Measurements from ENCODE around the gene ATP5PO. TPM values are rescaled to one million over a fixed set of nuclear protein-coding genes. Genes with fewer than 3 reads are reported as not detected.

The ATP5PO gene
- total RNA-seq: 100 to 1,000 TPM; 125 to 138 (median 137) TPM
- 138 TPM for total RNA-seq (2013)
- total RNA-seq: 15.4 to 40.7 (median 25.6) reads per million in 29 experiments

- Mint-ChIP-seq H3K27me3 (no peaks in the 10 kb centered on the region), H3K4me1 (peaks cover 27 to 36% (median 34%) of the 10 kb centered on the region in 3 donors), H3K4me3 (peak within 1 kb of the TSS; percentile 98 to 99 (median 98)), H3K27ac (peak within 1 kb of the TSS; percentile 93 to 95), H3K9me3 (no peaks in the 10 kb centered on the region), H3K36me3 (peaks cover 18% of the 10 kb centered on the region)
- H3K4me3 ChIP-seq (ENCODE audit: control insufficient read depth in 1 of 2, extremely low read depth in 1 of 2, low read length in 1 of 2): peak within 1 kb of the TSS; percentile 75 to 92
- under 1% methylated on average over 38 of the region's 45 CpGs for WGBS (ENCODE audit: insufficient coverage)
- peaks cover under 1 to 24% of the 10 kb centered on the region in 2 donors for H3K36me3 ChIP-seq (ENCODE audit: control insufficient read depth in 2 of 2, extremely low read depth in 1 of 2, insufficient read depth in 1 of 2, low read length in 1 of 2)
- H3K27me3 ChIP-seq (replicated peaks in 1 of 2; ENCODE audit: control insufficient read depth in 2 of 2, extremely low read depth in 1 of 2, insufficient read depth in 2 of 2, low read length in 1 of 2): no peaks in the 10 kb centered on the region
- ChIA-PET CTCF (interaction anchor here in 1 of 2 donors (0.6 to 4.5 kb wide), 2 partner anchors 157 to 432 kb away, joined by 3 to 15 read pairs; no protein-coding TSS in a partner anchor), POLR2A (interaction anchor here (0.6 to 1.5 kb wide), 2 partner anchors 10 to 33 kb away, joined by 4 read pairs; no protein-coding TSS in a partner anchor)
- H3K9me3 ChIP-seq: no peaks in the 10 kb centered on the region
- ATAC-seq (replicated peaks in 1 of 4): peak; percentile 99 to 100 (median 100)
- peak within 1 kb of the TSS; percentile 69 for H3K27ac ChIP-seq (ENCODE audit: low read length)
- peaks cover 7 to 18% of the 10 kb centered on the region in 2 experiments for H3K4me1 ChIP-seq (ENCODE audit: control insufficient read depth in 1 of 2, extremely low read depth in 1 of 2, insufficient read depth in 2 of 2, low read length in 2 of 2)
- DNase-seq: peak; percentile 88 to 97 (median 93)
Observed at GRCh38 chr21:33915368-33916199, at the start of gene ATP5PO. TSS of gene ATP5PO (minus strand) at chr21:33915804. CDS start at chr21:33915763, 41 bp downstream.

GRCh38 chr21:33964706-33965325, 49.2 kb upstream of the ATP5PO start:
- H3K27me3 Mint-ChIP-seq: no peaks in the 10 kb centered on the region
- ATAC-seq (replicated peaks in 1 of 4): no peak
- no peak overlapping the region for H3K27ac ChIP-seq (ENCODE audit: low read length)
- DNase-seq: no peak
- H3K4me1 ChIP-seq (ENCODE audit: control insufficient read depth in 1 of 2, extremely low read depth in 1 of 2, insufficient read depth in 2 of 2, low read length in 2 of 2): peaks cover 0 to 3% of the 10 kb centered on the region in 2 experiments
- H3K36me3 Mint-ChIP-seq: peaks cover 62% of the 10 kb centered on the region
- 80% methylated on average over 1 of the region's 3 CpGs for WGBS (ENCODE audit: insufficient coverage)
- no peak overlapping the region for H3K4me3 Mint-ChIP-seq
- H3K27ac Mint-ChIP-seq: no peak overlapping the region
- no peak overlapping the region for H3K4me3 ChIP-seq (ENCODE audit: control insufficient read depth in 1 of 2, extremely low read depth in 1 of 2, low read length in 1 of 2)
- H3K36me3 ChIP-seq (ENCODE audit: control insufficient read depth in 2 of 2, extremely low read depth in 1 of 2, insufficient read depth in 1 of 2, low read length in 1 of 2): peaks cover 7 to 24% of the 10 kb centered on the region in 2 donors
- H3K27me3 ChIP-seq (replicated peaks in 1 of 2; ENCODE audit: control insufficient read depth in 2 of 2, extremely low read depth in 1 of 2, insufficient read depth in 2 of 2, low read length in 1 of 2): no peaks in the 10 kb centered on the region
- POLR2A ChIA-PET: no interaction called here
- CTCF ChIA-PET: interaction anchor here in 1 of 2 donors (0.6 kb wide), 1 partner anchor 13 kb away, joined by 6 read pairs; no protein-coding TSS in a partner anchor
- peaks cover 12 to 41% (median 34%) of the 10 kb centered on the region in 3 donors for H3K4me1 Mint-ChIP-seq
- peaks cover 0 to 6% (median 2%) of the 10 kb centered on the region in 3 donors for H3K9me3 Mint-ChIP-seq
- H3K9me3 ChIP-seq: no peaks in the 10 kb centered on the region

GRCh38 chr21:33963848-33964555, 48.4 kb upstream of the ATP5PO start:
- peaks cover 12 to 38% (median 32%) of the 10 kb centered on the region in 3 donors for H3K4me1 Mint-ChIP-seq
- CTCF ChIA-PET: interaction anchor here (0.6 kb wide), 3 partner anchors 12 to 18 kb away, joined by 3 to 6 read pairs (median 3); no protein-coding TSS in a partner anchor

DNA sequence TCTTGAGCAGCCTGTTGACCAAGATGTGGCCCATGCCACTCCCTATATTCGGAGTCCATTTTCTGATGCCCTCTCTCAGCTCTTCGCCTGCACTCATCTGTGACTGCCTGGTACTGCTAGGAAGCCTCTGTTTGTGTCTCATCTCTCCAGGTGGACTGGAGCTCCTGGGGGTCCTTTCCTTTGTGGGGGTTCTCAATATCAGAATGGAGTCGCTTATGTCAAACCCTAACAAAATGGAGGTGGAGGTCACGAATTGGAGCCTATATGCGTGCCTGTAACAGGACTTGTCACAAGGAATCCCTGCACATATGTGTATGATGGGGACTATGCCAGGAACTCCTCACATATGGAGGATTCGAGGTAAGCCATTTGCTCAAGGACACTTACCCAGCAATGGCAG, 46.7 kb upstream of the ATP5PO start:
- CTCF ChIA-PET: interaction anchor here in 1 of 2 donors (0.8 kb wide), 1 partner anchor 59 kb away, joined by 4 read pairs; no protein-coding TSS in a partner anchor
- POLR2A ChIA-PET: interaction anchor here in 1 of 2 donors (0.5 kb wide), 1 partner anchor 14 kb away, joined by 7 read pairs; no protein-coding TSS in a partner anchor

More at GRCh38 chr21:33963848-33964555, 48.4 kb upstream of the ATP5PO start:
- WGBS (ENCODE audit: insufficient coverage): 100% methylated on average over 1 of the region's 5 CpGs
- peaks cover 61% of the 10 kb centered on the region for H3K36me3 Mint-ChIP-seq
- peaks cover 3 to 12% (median 5%) of the 10 kb centered on the region in 3 donors for H3K9me3 Mint-ChIP-seq
- H3K4me1 ChIP-seq (ENCODE audit: control insufficient read depth in 1 of 2, extremely low read depth in 1 of 2, insufficient read depth in 2 of 2, low read length in 2 of 2): peaks cover 0 to 3% of the 10 kb centered on the region in 2 experiments
- H3K27me3 Mint-ChIP-seq: no peaks in the 10 kb centered on the region
- peaks cover 2% of the 10 kb centered on the region for H3K9me3 ChIP-seq
- H3K27ac ChIP-seq (ENCODE audit: low read length): no peak overlapping the region
- H3K27ac Mint-ChIP-seq: peak overlapping the region; percentile 52 to 68
- POLR2A ChIA-PET: no interaction called here
- H3K4me3 ChIP-seq (ENCODE audit: control insufficient read depth in 1 of 2, extremely low read depth in 1 of 2, low read length in 1 of 2): no peak overlapping the region
- H3K36me3 ChIP-seq (ENCODE audit: control insufficient read depth in 2 of 2, extremely low read depth in 1 of 2, insufficient read depth in 1 of 2, low read length in 1 of 2): peaks cover 4 to 16% of the 10 kb centered on the region in 2 donors
- no peaks in the 10 kb centered on the region for H3K27me3 ChIP-seq (replicated peaks in 1 of 2; ENCODE audit: control insufficient read depth in 2 of 2, extremely low read depth in 1 of 2, insufficient read depth in 2 of 2, low read length in 1 of 2)
- DNase-seq (no peak), ATAC-seq (replicated peaks in 1 of 4) (no peak)
- no peak overlapping the region for H3K4me3 Mint-ChIP-seq

DNA sequence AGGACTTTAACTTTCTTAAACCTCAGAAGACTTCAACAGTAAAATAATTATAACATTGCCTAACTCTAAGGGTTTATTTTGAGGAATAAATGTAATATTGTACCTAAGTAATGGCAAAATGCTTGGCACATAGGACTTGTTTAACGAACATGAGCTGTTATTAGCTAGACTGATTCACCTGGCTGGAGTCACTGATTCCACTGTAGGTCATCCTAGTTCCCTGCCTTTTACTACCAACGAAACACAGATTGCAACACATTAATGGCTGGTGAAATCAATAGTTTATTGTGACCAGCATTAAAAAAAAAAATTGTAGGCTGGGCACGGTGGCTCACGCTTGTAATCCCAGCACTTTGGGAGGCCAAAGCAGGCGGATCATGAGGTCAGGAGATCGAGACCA, 45.5 kb upstream of the ATP5PO start:
- H3K36me3 Mint-ChIP-seq: peaks cover 65% of the 10 kb centered on the region
- Histone ChIP-seq H3K27ac (ENCODE audit: low read length) (no peak overlapping the region), H3K4me3 (ENCODE audit: control insufficient read depth in 1 of 2, extremely low read depth in 1 of 2, low read length in 1 of 2) (no peak overlapping the region), H3K4me1 (ENCODE audit: control insufficient read depth in 1 of 2, extremely low read depth in 1 of 2, insufficient read depth in 2 of 2, low read length in 2 of 2) (no peaks in the 10 kb centered on the region), H3K27me3 (replicated peaks in 1 of 2; ENCODE audit: control insufficient read depth in 2 of 2, extremely low read depth in 1 of 2, insufficient read depth in 2 of 2, low read length in 1 of 2) (no peaks in the 10 kb centered on the region), H3K36me3 (ENCODE audit: control insufficient read depth in 2 of 2, extremely low read depth in 1 of 2, insufficient read depth in 1 of 2, low read length in 1 of 2) (peaks cover 4 to 14% of the 10 kb centered on the region in 2 donors), H3K9me3 (peaks cover 2% of the 10 kb centered on the region)
- DNase-seq (no peak), ATAC-seq (replicated peaks in 1 of 4) (no peak)
- POLR2A ChIA-PET: interaction anchor here in 1 of 2 donors (0.7 kb wide), 2 partner anchors 18 to 36 kb away, joined by 4 to 9 read pairs; no protein-coding TSS in a partner anchor
- WGBS (ENCODE audit: insufficient coverage): no CpG with 5 or more reads among the region's 6 CpGs
- peaks cover 6 to 21% (median 7%) of the 10 kb centered on the region in 3 donors for H3K9me3 Mint-ChIP-seq
- CTCF ChIA-PET: no interaction called here
- no peaks in the 10 kb centered on the region for H3K27me3 Mint-ChIP-seq
- H3K27ac Mint-ChIP-seq: no peak overlapping the region
- no peak overlapping the region for H3K4me3 Mint-ChIP-seq
- peaks cover 21 to 47% (median 45%) of the 10 kb centered on the region in 3 donors for H3K4me1 Mint-ChIP-seq

More for the DNA sequence above, 46.7 kb upstream of the ATP5PO start:
- Histone ChIP-seq H3K27me3 (replicated peaks in 1 of 2; ENCODE audit: control insufficient read depth in 2 of 2, extremely low read depth in 1 of 2, insufficient read depth in 2 of 2, low read length in 1 of 2) (no peaks in the 10 kb centered on the region), H3K4me3 (ENCODE audit: control insufficient read depth in 1 of 2, extremely low read depth in 1 of 2, low read length in 1 of 2) (no peak overlapping the region), H3K36me3 (ENCODE audit: control insufficient read depth in 2 of 2, extremely low read depth in 1 of 2, insufficient read depth in 1 of 2, low read length in 1 of 2) (peaks cover 4 to 14% of the 10 kb centered on the region in 2 donors), H3K27ac (ENCODE audit: low read length) (no peak overlapping the region), H3K9me3 (peaks cover 2% of the 10 kb centered on the region), H3K4me1 (ENCODE audit: control insufficient read depth in 1 of 2, extremely low read depth in 1 of 2, insufficient read depth in 2 of 2, low read length in 2 of 2) (peaks cover 0 to 3% of the 10 kb centered on the region in 2 experiments)
- DNase-seq (no peak), ATAC-seq (replicated peaks in 1 of 4) (no peak)
- H3K36me3 Mint-ChIP-seq: peaks cover 65% of the 10 kb centered on the region
- H3K9me3 Mint-ChIP-seq: peaks cover 6 to 21% (median 7%) of the 10 kb centered on the region in 3 donors
- peaks cover 16 to 41% (median 35%) of the 10 kb centered on the region in 3 donors for H3K4me1 Mint-ChIP-seq
- H3K27me3 Mint-ChIP-seq: no peaks in the 10 kb centered on the region
- H3K4me3 Mint-ChIP-seq: no peak overlapping the region
- no peak overlapping the region for H3K27ac Mint-ChIP-seq
- WGBS (ENCODE audit: insufficient coverage): 100% methylated on average over 4 of the region's 6 CpGs

Data from T-cell (primary cell).